ENCODE results near the gene OR52I2. TPM values are rescaled to one million over a fixed set of nuclear protein-coding genes. Genes with fewer than 3 reads are reported as not detected.

Gene OR52I2
- total and polyA plus RNA-seq, 8 donors = not detected

DNA sequence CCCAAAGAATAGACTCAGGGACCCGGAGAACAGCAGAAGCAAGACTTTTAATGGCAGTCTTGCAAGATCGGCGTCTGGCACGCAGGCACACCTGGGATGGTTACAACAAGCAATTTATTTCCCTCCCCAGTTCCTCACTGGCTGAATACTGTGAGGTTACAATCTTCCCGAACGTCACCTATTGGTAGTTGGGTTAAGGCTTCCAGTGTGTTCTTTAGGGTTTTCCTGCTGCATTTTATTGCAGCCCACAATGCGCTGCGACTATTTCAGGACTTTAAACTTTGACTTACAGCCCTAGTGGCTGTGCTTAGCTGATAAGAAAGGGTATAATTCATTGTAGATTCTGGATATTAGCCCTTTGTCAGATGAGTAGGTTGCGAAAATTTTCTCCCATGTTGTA is 38.0 kb downstream of the OR52I2 start:
- Histone ChIP-seq H3K4me3 (no peak overlapping the region), H3K27me3 (no peaks in the 10 kb centered on the region), H3K4me1 (no peaks in the 10 kb centered on the region), H3K9me3 (peaks cover 0 to 5% (median 0%) of the 10 kb centered on the region in 4 donors), H3K36me3 (no peaks in the 10 kb centered on the region), H3K27ac (no peak overlapping the region)
- TF ChIP-seq EP300 (IDR thresholded peaks at IDR 0.05) (no peak), POLR2AphosphoS5 (IDR thresholded peaks at IDR 0.05) (no peak), POLR2A (IDR thresholded peaks at IDR 0.05) (no peak)
- TF ChIP-seq, protein P1, sequence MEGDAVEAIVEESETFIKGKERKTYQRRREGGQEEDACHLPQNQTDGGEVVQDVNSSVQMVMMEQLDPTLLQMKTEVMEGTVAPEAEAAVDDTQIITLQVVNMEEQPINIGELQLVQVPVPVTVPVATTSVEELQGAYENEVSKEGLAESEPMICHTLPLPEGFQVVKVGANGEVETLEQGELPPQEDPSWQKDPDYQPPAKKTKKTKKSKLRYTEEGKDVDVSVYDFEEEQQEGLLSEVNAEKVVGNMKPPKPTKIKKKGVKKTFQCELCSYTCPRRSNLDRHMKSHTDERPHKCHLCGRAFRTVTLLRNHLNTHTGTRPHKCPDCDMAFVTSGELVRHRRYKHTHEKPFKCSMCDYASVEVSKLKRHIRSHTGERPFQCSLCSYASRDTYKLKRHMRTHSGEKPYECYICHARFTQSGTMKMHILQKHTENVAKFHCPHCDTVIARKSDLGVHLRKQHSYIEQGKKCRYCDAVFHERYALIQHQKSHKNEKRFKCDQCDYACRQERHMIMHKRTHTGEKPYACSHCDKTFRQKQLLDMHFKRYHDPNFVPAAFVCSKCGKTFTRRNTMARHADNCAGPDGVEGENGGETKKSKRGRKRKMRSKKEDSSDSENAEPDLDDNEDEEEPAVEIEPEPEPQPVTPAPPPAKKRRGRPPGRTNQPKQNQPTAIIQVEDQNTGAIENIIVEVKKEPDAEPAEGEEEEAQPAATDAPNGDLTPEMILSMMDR (IDR thresholded peaks at IDR 0.05) = no peak
- intact Hi-C loops (cut with DNase I; ENCODE audit: low total_unique reads) = no loop called here
- WGBS, 5 donors = 71 to 80% (median 78%) methylated on average over 9 of the region's 9 CpGs
- no peak for DNase-seq

DNA sequence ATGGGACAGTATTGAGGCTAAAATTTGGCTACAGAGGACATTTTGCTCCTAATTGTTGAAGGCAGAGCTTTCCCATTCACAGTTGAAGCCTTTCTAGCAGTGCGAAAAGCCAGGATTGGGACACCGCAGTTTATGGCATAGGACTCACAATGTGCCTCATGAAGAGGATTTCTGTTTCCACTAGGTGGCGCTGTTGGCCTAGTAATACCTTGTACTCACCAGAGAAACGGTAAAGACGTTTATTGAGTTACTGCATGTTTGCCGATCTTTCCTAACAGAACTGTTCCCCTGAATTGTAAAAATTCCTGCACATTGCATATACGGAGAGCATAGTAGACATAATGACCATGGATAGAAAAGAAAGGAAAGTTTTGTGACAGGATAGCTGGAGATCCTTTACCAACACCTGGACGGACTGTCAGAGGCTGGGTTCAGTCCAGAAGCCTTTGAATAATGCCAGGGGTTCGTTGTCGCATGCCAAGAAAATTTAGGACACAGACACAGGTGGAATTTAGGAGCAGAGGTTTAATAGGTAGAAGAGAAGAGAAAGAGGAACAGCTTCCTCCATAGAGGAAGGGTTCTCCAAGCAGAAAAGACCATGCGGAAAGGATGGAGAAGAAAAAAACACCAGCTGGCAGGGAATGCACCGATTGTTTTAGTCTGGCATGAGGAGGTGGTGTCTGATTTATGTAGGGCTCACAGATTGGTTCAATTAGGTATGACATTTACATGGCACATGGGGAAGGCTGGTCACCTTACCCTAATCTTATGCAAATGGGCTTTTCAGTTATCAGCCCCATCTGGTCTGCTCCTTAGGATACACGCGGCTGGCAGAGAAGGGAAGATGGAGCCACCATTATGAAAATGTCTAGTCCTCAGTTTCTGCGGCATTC is 44.9 kb downstream of the OR52I2 start:
- Histone ChIP-seq H3K36me3 (no peaks in the 10 kb centered on the region), H3K4me3 (no peak overlapping the region), H3K4me1 (no peaks in the 10 kb centered on the region), H3K27ac (no peak overlapping the region), H3K27me3 (no peaks in the 10 kb centered on the region), H3K9me3 (peaks cover 5 to 23% (median 12%) of the 10 kb centered on the region in 4 donors)
- intact Hi-C loops (cut with DNase I; ENCODE audit: low total_unique reads) = no loop called here
- WGBS, 5 donors = 37 to 42% (median 39%) methylated on average over 15 of the region's 15 CpGs
- peak; percentile 64 to 79 for DNase-seq
- no peak for TF ChIP-seq EP300 (IDR thresholded peaks at IDR 0.05)
- TF ChIP-seq, protein P1 (IDR thresholded peaks at IDR 0.05) = peak in 5 of 7 experiments; percentile 14 to 53 (median 36)

DNA sequence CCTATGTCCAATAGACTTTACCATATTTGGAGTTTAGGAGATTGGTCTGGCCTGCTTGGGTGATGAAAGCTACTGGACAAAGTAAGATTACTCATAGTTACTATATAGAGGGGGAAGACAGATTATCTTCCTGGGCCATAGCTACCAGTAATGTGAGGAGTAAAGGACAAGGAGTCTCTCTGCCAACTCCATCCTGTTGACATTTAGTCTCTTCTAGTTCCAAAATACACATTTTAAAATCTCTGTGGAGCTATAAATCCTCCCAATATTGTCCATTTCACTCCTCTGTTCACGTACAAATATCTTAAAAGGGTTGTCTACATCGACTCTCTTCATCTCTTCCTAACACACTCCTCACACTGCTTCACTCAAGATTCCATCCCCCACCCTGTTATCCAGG is 54.6 kb downstream of the OR52I2 start:
- WGBS, 5 donors = 66 to 86% (median 79%) methylated on average over 2 of the region's 2 CpGs
- Histone ChIP-seq H3K4me1 (peaks cover 0 to 9% (median 7%) of the 10 kb centered on the region in 4 donors), H3K27me3 (peaks cover 0 to 6% (median 0%) of the 10 kb centered on the region in 3 donors), H3K4me3 (no peak overlapping the region), H3K27ac (no peak overlapping the region), H3K36me3 (no peaks in the 10 kb centered on the region), H3K9me3 (no peaks in the 10 kb centered on the region)
- intact Hi-C loops (cut with DNase I; ENCODE audit: low total_unique reads) = loop anchor here (5.0 to 10.0 kb wide), 2 partner anchors 189 to 371 kb away; partner anchors contain the start of gene OR51F2
- DNase-seq = no peak
- TF ChIP-seq, protein P1 (IDR thresholded peaks at IDR 0.05) = no peak
- TF ChIP-seq EP300 (IDR thresholded peaks at IDR 0.05) (no peak), POLR2AphosphoS5 (IDR thresholded peaks at IDR 0.05) (no peak), POLR2A (IDR thresholded peaks at IDR 0.05) (no peak)

DNA sequence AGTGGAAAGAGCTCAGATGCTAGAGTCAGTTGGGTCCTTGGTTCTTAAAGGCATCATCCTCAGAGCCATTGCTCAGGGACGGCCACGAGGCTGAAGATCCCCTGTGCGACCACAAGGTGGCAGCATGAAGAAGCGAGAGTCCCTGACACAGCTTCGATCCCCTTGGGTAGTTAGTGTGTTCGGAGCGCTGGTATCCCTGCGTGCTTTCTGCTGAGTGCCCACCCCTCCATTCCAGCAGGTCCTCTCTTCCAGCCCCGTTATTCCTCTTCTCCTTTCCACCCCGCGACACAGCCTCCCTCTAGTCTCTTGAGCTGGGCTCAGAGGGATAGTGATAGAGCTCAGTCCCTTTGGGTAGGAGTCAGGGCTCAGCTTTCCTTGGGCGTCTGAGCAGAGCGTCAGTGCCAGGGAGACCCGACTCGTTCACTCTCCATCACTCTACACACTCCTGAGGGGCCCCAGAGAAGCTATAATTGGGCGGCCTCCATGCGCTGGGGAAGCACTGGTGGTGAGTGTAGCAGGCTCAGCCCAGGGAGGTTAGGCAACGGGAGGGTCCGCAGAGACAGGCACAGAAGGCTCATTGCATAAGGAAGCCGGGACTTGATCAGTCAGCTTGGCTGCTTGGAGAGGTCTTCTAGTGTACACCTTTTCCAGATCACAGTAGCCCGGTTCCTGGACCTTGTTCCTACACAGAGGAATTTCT is 55.6 kb downstream of the OR52I2 start, which contains the start of gene OR51D1:
Gene OR51D1 (plus strand): TSS at position 516 of the 700 bp plus-strand sequence. CDS start 2,314 bp downstream, outside the sequence.
- no peak within 1 kb of the TSS for H3K27ac ChIP-seq
- H3K27me3 ChIP-seq = peaks cover 0 to 6% (median 0%) of the 10 kb centered on the region in 3 donors
- peaks cover 0 to 9% (median 7%) of the 10 kb centered on the region in 4 donors for H3K4me1 ChIP-seq
- no peaks in the 10 kb centered on the region for H3K9me3 ChIP-seq
- intact Hi-C loops (cut with DNase I; ENCODE audit: low total_unique reads) = loop anchor here (5.0 to 10.0 kb wide), 2 partner anchors 188 to 370 kb away; partner anchors contain the start of gene OR51F2
- H3K4me3 ChIP-seq = peak within 1 kb of the TSS; percentile 7 to 29 (median 20)
- no peaks in the 10 kb centered on the region for H3K36me3 ChIP-seq
- TF ChIP-seq POLR2AphosphoS5 (IDR thresholded peaks at IDR 0.05) = no peak
- TF ChIP-seq POLR2A (IDR thresholded peaks at IDR 0.05) = no peak
- TF ChIP-seq, protein P1 (IDR thresholded peaks at IDR 0.05) = peak in 6 of 7 experiments; percentile 22 to 90 (median 86)
- no peak for TF ChIP-seq EP300 (IDR thresholded peaks at IDR 0.05)
- peak; percentile 79 to 87 for DNase-seq
- WGBS, 5 donors = 23 to 34% (median 33%) methylated on average over 16 to 21 of the region's 21 CpGs
